Adipose tissue (tissue), 3 donors: ENCODE measurements around the gene CTBP1. TPM values are rescaled to one million over a fixed set of nuclear protein-coding genes. Genes with fewer than 3 reads are reported as not detected.
A peak's percentile ranks its signal among the peaks of the same experiment; 100 is the strongest.
"Not testable (repeated sequence)": the region's sequence is repeated elsewhere in the genome, so short reads cannot be mapped to it uniquely, and the experiment has no call there.

Source experiments
- H3K27ac ChIP-seq: one replicate; pipeline ENCODE4 v1.5.1; 2013; ENCODE audit warnings: low read depth, low read length
- WGBS, 3 donors: extraction: QIAGEN DNeasy Blood & Tissue Kit; methylation state at CpG; one replicate each; pipeline ENCODE4 v1.1.7; 2013; 5-methylcytosine and 5-hydroxymethylcytosine counted together
- polyA plus RNA-seq, 3 donors: library from polyadenylated mRNA; stranded (reverse); fragments of 200-250 nt; gene quantifications; one replicate each; pipeline ENCODE4 v1.2.3, GENCODE V29; 2013
- donor health status: healthy with polysubstance abuse.
- donor health status: Bipolar disorder and iron deficiency.
- donor health status: healthy.

The CTBP1 gene
- polyA plus RNA-seq, 3 donors: 102 to 144 (median 109) TPM

- no peak overlapping the region for H3K27ac ChIP-seq
- 87 to 94% (median 94%) methylated on average over 30 of the region's 30 CpGs for WGBS, 3 donors
Observed at GRCh38 chr4:1242506-1243450, 6.2 kb downstream of the CTBP1 start.

GRCh38 chr4:1241936-1242505 is 6.9 kb downstream of the CTBP1 start:
- H3K27ac ChIP-seq: no peak overlapping the region
- 56 to 87% (median 76%) methylated on average over 24 of the region's 24 CpGs for WGBS, 3 donors

- WGBS, 3 donors: 58 to 93% (median 86%) methylated on average over 21 of the region's 21 CpGs
- no peak overlapping the region for H3K27ac ChIP-seq
Observed at GRCh38 chr4:1241466-1241935, 7.4 kb downstream of the CTBP1 start.

DNA sequence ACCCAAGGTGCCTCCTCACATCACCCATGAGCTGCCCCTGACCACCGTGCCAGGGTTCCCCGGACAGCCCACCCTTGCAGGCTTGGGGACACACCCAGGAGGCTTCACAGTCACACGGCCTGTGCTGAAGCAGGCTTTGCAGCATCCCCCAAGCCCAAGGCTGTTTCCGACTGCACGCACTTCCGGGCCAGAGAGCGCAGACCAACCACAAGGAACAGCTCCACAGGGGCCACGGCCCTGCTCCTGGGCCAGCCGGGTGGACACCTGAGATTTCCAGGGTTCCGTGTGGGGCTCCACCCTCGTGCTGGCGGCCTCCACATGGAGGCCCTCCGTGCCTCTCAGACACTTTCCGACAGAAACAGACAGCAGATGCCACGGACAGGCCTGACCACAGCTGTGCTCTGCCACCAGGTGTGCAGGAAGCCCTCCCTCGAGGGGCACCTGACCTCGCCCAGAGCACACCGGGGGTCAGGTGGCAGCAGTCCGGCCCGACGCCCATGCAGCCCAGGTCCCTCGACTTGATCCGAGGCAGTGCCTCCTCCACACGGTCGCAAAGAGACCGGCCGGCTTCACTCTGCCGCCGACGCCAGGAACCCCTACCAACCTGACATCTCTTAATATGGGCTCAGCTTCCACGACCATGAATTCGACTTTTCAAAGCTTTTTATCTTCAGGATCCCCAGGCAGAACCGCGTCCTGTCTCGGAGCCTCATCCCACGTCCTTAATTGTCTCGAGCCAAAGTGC is 8.0 kb downstream of the CTBP1 start:
- 75 to 90% (median 88%) methylated on average over 37 of the region's 37 CpGs for WGBS, 3 donors
- H3K27ac ChIP-seq: no peak overlapping the region

DNA sequence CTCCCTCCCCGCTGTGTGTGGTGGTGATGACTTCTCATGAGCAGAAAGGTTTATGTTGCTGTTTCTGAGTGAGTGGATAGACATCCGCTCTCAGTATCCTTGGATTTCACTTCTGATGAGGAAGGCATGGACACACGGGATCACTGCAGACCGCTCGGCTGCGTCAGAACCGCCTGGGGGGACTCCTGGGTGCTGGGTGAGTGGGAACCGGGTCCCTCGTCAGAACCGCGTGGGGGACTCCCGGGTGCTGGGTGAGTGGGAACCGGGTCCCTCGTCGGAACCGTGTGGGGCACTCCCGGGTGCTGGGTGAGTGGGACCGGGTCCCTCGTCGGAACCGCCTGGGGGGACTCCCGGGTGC is 9.0 kb downstream of the CTBP1 start:
- WGBS, 3 donors: 89 to 92% (median 92%) methylated on average over 22 of the region's 22 CpGs
- H3K27ac ChIP-seq: no peak overlapping the region

DNA sequence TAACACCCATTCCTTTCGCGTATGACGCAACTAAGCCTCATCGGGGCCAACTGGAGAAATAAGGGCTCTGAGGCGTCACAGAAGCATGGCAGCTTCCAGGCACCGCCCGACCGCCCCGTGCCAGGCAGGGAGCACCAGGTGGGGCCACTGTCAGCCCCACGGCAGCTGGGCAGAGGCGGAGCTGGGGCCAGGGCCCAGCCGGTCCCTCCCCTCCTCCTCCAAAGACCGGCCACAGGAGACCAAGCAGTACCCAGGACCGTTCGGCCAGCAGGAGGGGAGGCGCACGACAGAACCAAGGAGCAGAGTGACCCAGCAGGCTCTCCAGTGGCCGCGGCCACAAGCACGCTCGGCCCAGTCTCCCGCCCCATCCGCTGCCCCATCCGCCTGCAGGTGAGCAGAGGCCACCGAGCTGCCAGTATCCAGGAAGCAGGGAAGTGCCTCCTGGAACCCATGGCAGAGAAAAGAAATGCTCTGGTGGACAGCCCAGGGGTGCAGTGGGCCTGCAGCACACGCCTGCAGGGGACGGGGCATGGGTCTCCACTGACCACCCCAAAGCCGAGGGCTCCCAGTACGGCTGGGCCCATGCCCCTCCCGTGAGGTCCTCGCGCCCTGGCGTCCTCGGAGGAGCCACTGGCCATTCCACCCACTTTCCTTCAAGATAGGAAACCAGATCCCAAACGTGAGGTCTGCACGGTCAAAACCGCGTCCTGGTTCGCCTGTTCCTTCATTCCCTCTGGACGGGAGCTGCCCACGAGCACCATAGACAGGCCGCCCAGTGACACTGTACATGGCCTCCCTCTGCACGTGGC is 9.6 kb downstream of the CTBP1 start:
- WGBS, 3 donors: 78 to 85% (median 78%) methylated on average over 35 to 42 of the region's 43 CpGs
- no peak overlapping the region for H3K27ac ChIP-seq

DNA sequence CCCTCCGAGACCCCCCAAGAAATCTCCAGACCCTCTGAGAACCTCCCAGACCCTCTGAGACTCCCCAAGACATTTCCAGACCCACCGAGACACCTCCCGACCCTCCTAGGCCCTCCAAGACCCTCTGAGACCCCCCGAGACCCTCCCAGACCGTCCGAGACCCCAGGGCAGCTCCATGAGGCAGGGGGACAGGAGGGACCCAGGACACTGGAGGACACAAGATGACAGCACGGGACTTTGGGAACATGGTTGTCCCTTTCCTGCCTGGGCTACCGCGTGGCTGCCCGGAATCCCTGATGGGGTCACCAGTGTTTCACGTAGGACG is 10.3 kb downstream of the CTBP1 start:
- 88 to 96% (median 94%) methylated on average over 12 of the region's 12 CpGs for WGBS, 3 donors
- peak overlapping the region; percentile 32 for H3K27ac ChIP-seq

GRCh38 chr4:1237981-1238675 is 10.8 kb downstream of the CTBP1 start:
- 94 to 95% (median 95%) methylated on average over 37 to 39 of the region's 39 CpGs for WGBS, 3 donors
- no peak overlapping the region for H3K27ac ChIP-seq

GRCh38 chr4:1237261-1237660 is 11.7 kb downstream of the CTBP1 start:
- 79 to 90% (median 89%) methylated on average over 9 of the region's 9 CpGs for WGBS, 3 donors
- not testable (repeated sequence) for H3K27ac ChIP-seq

GRCh38 chr4:1236836-1237235 is 12.1 kb downstream of the CTBP1 start:
- WGBS, 3 donors: 85 to 91% (median 90%) methylated on average over 13 of the region's 13 CpGs
- not testable (repeated sequence) for H3K27ac ChIP-seq

DNA sequence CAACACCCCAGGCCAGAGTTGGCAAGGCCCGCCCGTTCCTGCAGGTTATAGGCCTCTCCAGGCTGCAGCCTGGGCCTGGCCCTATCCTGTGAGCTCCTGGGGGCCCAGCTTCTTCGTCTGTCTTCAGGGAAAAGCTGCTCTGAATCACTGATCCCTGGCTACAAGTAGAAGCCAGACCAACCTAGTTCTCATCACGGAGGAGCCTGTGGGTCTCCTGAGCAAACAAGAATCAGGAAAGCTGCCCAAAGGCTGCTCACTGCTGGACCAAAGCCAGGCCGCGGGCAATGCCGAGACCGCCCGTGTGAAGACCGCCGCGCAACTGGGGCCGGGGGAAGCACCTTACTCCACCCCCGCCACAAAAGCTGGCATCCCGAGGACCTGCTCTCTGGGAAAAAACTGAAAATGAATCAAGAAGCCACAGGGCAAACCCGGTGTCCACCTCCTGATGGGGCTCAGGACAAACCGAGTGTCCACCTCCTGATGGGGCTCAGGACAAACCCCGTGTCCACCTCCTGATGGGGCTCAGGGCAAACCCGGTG is 12.8 kb downstream of the CTBP1 start:
- no peak overlapping the region for H3K27ac ChIP-seq
- 87 to 91% (median 89%) methylated on average over 19 of the region's 19 CpGs for WGBS, 3 donors

- H3K27ac ChIP-seq: no peak overlapping the region
- WGBS, 3 donors: 93 to 96% (median 94%) methylated on average over 35 of the region's 35 CpGs
Observed at GRCh38 chr4:1235381-1236102, 13.4 kb downstream of the CTBP1 start.

DNA sequence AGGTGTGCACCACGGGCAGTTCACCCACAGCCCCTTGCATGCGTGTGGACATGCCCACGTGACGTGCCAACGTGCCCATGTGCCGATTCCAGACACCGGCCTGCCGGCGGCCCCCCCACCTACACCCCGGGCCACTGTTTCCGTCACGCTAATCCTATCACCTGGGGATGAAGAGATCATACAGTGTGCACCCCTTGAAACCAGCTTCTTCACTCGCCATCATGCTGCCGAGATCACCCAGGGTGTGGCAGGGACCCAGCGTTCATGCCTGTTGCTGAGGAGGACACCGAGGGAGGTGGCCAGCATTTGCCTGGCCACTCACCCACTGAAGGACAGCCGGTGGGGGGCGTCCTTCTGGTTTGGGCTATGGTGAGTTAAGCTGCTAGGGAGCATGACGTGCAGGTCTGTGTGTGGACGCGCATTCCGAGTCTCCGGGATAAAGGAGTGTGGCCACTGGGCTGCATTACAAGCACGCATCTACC is 14.1 kb downstream of the CTBP1 start:
- 88 to 89% (median 89%) methylated on average over 24 of the region's 24 CpGs for WGBS, 3 donors

DNA sequence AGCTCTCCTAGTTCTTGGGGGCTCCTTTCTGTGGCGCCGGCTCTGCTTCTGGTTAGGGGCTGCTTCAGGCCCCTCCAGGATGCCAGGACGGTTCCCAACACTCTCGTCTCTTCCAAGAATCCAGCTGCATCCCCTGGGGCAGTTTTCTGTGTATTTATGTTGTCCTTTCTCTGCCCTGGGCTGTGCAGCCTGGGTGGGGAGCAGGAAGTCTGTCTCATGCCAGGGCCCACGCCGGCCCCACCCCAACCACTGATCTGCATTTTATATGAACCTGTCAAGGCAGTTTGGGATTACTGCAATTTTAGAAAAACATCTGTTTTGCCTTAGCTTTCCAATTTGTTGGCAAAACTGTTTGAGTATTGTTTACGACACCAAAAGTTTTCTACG is 14.6 kb downstream of the CTBP1 start:
- 53 to 80% (median 55%) methylated on average over 8 of the region's 8 CpGs for WGBS, 3 donors
- no peak overlapping the region for H3K27ac ChIP-seq

More for the DNA sequence above, 14.1 kb downstream of the CTBP1 start:
- no peak overlapping the region for H3K27ac ChIP-seq

- 63 to 69% (median 68%) methylated on average over 29 of the region's 29 CpGs for WGBS, 3 donors
- no peak overlapping the region for H3K27ac ChIP-seq
Observed at GRCh38 chr4:1233641-1234308, 15.2 kb downstream of the CTBP1 start.
